Measurements from ENCODE around the gene AVPR2. TPM values are rescaled to one million over a fixed set of nuclear protein-coding genes. Genes with fewer than 3 reads are reported as not detected.

Gene AVPR2
- total and polyA plus RNA-seq, 9 of the 15 experiments (the other 6 are each of a cell fraction or from before 2014, with no cell fraction given), result not detected

DNA sequence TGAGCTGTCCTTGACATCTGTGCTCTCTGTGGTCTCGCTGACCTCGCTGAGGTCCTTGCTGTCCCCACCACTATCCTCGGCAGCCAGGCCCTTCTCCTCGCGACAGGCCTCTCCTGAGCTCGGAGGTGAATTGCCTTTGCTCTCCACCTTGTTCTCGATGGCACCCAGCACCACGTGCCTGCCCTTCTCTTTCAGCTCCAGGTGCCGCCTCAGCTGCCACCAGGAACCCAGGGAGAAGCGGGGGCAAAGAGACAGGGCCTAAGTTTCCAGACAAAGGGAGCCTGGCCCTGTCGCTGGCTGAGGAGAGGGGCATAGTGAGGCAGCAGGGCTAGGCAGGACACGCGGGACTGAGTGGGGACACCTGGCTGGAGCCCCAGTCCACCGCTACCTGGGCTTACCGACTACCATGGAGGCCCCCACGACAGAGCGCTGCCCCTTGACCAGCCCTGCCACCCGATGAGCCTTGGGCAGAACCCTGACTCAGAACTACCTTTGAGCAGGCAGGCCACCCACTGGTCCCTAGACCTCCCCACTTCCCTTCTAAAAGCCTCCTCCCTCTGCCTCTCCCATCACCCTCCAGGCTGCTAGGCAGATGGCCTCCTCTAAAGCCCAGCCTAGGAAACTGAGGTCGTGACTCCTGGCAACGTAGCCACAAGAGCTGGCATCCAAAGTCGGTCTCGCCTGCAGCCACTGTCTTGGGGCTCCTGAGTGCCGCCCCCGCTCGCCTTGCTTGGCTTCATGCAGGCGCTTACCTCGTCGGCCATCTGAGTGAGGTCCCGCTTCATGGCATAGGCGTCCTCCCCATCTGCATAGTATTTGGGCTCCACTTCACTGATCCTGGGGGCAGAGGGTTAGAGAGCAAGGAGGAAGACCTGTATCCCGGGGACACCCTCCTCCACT lies 25.8 kb downstream of the AVPR2 start:
- Histone ChIP-seq H3K4me2 (ENCODE audit: insufficient read depth, low read length) (no peak overlapping the region), H3K9me3 (replicated peaks; ENCODE audit: control insufficient read depth, insufficient read depth, low read depth, low read length) (no peaks in the 10 kb centered on the region), H4K20me1 (replicated peaks; ENCODE audit: control insufficient read depth, insufficient read depth, low read length) (no peaks in the 10 kb centered on the region), H3K4me1 (replicated peaks in 1 of 2; ENCODE audit: control insufficient read depth in 2 of 2, insufficient read depth in 2 of 2, low read length in 2 of 2) (peaks cover 23 to 63% of the 10 kb centered on the region in 2 experiments; a peak in 4 of 5 replicates), H3K4me3 (no peak overlapping the region), H3K9me1 (ENCODE audit: control insufficient read depth, insufficient read depth, low read length) (no peaks in the 10 kb centered on the region), H3K79me2 (ENCODE audit: control insufficient read depth, insufficient read depth, low read length) (peaks cover 58% of the 10 kb centered on the region), H3K36me3 (ENCODE audit: control insufficient read depth, insufficient read depth, low read length) (peaks cover 50% of the 10 kb centered on the region), H3K9ac (ENCODE audit: insufficient read depth in 1 of 2, low read depth in 2 of 2, low read length in 2 of 2) (peak overlapping the region in 1 of 2 experiments; percentile 78; a peak in 2 of 4 replicates), H3K27me3 (ENCODE audit: control insufficient read depth in 2 of 2, insufficient read depth in 2 of 2, low read length in 2 of 2) (no peaks in the 10 kb centered on the region), H2AFZ (ENCODE audit: low read depth, low read length) (no peak overlapping the region), H3K27ac (ENCODE audit: extremely low read depth, low read depth, low read length) (peak overlapping the region; percentile 46; the same call in 1 of the 3 replicates)
- no TSS peak for BruUV-seq (replicated peaks)
- no peak for TF ChIP-seq ZC3H4 (CRISPR knock-in tag; IDR thresholded peaks at IDR 0.05; ENCODE audit: borderline replicate concordance)
- TF ChIP-seq POLR2G (IDR thresholded peaks at IDR 0.05; ENCODE audit: low read depth, low read length), result 0 out of 2 replicates have a peak, but pooled peaks have one; percentile 56
- no peak for TF ChIP-seq PURB (CRISPR knock-in tag; IDR thresholded peaks at IDR 0.05; ENCODE audit: low read depth)
- peak; percentile 67 for TF ChIP-seq RBFOX2 (IDR thresholded peaks at IDR 0.05; ENCODE audit: low read depth, low read length)
- TF ChIP-seq IFI16 (CRISPR knock-in tag; IDR thresholded peaks at IDR 0.05), result no peak
- ATAC-seq (no peak), FAIRE-seq (no peak), DNase-seq (ENCODE audit: extremely low read depth in 1 of 4, low spot score in 3 of 4) (no peak)
- in situ Hi-C loops (cut with MboI) (no loop called here), intact Hi-C loops (cut with micrococcal nuclease) (no loop called here)
- CTCF ChIA-PET (ENCODE audit: low intra/inter-chr PET ratio), result no interaction called here
- 89% methylated on average over 22 of the region's 31 CpGs for WGBS (ENCODE audit: insufficient coverage, low coverage, missing lambda C conversion rate)
- POLR2A ChIA-PET, result interaction anchor here (0.6 to 0.9 kb wide), 2 partner anchors 36 to 216 kb away, joined by 3 to 4 read pairs; no protein-coding TSS in a partner anchor

Measured in K562 (cell line).